ENCODE measurements around the gene LIN7A. TPM values are rescaled to one million over a fixed set of nuclear protein-coding genes. Genes with fewer than 3 reads are reported as not detected.

Gene LIN7A
- total RNA-seq, 5 donors from 2014 or later (not counting 1 experiment from before 2014, with no cell fraction given) = 0.03 to 0.12 TPM; not detected in 3

GRCh38 chr12:80909370-80909769 is 28.4 kb downstream of the LIN7A start:
- H3K4me1 Mint-ChIP-seq = no peaks in the 10 kb centered on the region
- no peaks in the 10 kb centered on the region for H3K4me1 ChIP-seq (ENCODE audit: control insufficient read depth in 1 of 2, extremely low read depth in 1 of 2, insufficient read depth in 2 of 2, low read length in 2 of 2)
- H3K9me3 Mint-ChIP-seq = peaks cover 0 to 3% (median 3%) of the 10 kb centered on the region in 3 donors
- H3K9me3 ChIP-seq = no peaks in the 10 kb centered on the region
- no peak overlapping the region for H3K27ac Mint-ChIP-seq
- DNase-seq = no peak
- no peak for ATAC-seq (replicated peaks in 1 of 4)
- CTCF ChIA-PET = no interaction called here
- no peak overlapping the region for H3K4me3 Mint-ChIP-seq
- WGBS (ENCODE audit: insufficient coverage) = 90% methylated on average over 2 of the region's 6 CpGs
- no peaks in the 10 kb centered on the region for H3K27me3 ChIP-seq (replicated peaks in 1 of 2; ENCODE audit: control insufficient read depth in 2 of 2, extremely low read depth in 1 of 2, insufficient read depth in 2 of 2, low read length in 1 of 2)
- POLR2A ChIA-PET = no interaction called here
- H3K36me3 Mint-ChIP-seq = no peaks in the 10 kb centered on the region
- no peaks in the 10 kb centered on the region for H3K27me3 Mint-ChIP-seq
- H3K4me3 ChIP-seq (ENCODE audit: control insufficient read depth in 1 of 2, extremely low read depth in 1 of 2, low read length in 1 of 2) = no peak overlapping the region
- no peaks in the 10 kb centered on the region for H3K36me3 ChIP-seq (ENCODE audit: control insufficient read depth in 2 of 2, extremely low read depth in 1 of 2, insufficient read depth in 1 of 2, low read length in 1 of 2)
- no peak overlapping the region for H3K27ac ChIP-seq (ENCODE audit: low read length)

DNA sequence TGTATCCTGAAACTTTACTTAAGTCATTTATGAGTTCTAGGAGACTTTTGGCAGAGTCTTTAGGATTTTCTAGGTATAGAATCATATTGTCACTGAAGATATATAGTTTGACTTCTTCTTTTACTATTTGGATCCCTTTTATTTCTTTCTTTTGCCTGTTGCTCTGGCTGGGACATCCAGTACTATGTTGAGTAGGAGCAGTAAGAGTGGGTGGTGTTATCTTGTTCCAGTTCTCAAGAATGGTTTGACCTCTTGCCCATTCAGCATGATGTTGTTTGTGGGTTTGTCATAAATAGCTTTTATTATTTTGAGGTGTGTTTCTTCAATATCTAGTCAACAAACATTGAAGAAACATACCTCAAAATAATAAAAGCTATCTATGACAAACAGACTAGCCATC is 35.0 kb downstream of the LIN7A start:
- H3K9me3 ChIP-seq = no peaks in the 10 kb centered on the region
- Mint-ChIP-seq H3K9me3 (peaks cover 10 to 15% (median 13%) of the 10 kb centered on the region in 3 donors), H3K36me3 (no peaks in the 10 kb centered on the region), H3K27me3 (no peaks in the 10 kb centered on the region), H3K27ac (no peak overlapping the region), H3K4me1 (no peaks in the 10 kb centered on the region), H3K4me3 (no peak overlapping the region)
- no peak overlapping the region for H3K4me3 ChIP-seq (ENCODE audit: control insufficient read depth in 1 of 2, extremely low read depth in 1 of 2, low read length in 1 of 2)
- H3K27me3 ChIP-seq (replicated peaks in 1 of 2; ENCODE audit: control insufficient read depth in 2 of 2, extremely low read depth in 1 of 2, insufficient read depth in 2 of 2, low read length in 1 of 2) = no peaks in the 10 kb centered on the region
- CTCF ChIA-PET = no interaction called here
- H3K4me1 ChIP-seq (ENCODE audit: control insufficient read depth in 1 of 2, extremely low read depth in 1 of 2, insufficient read depth in 2 of 2, low read length in 2 of 2) = no peaks in the 10 kb centered on the region
- DNase-seq = no peak
- no peak for ATAC-seq (replicated peaks in 1 of 4)
- no peaks in the 10 kb centered on the region for H3K36me3 ChIP-seq (ENCODE audit: control insufficient read depth in 2 of 2, extremely low read depth in 1 of 2, insufficient read depth in 1 of 2, low read length in 1 of 2)
- no peak overlapping the region for H3K27ac ChIP-seq (ENCODE audit: low read length)
- POLR2A ChIA-PET = no interaction called here

DNA sequence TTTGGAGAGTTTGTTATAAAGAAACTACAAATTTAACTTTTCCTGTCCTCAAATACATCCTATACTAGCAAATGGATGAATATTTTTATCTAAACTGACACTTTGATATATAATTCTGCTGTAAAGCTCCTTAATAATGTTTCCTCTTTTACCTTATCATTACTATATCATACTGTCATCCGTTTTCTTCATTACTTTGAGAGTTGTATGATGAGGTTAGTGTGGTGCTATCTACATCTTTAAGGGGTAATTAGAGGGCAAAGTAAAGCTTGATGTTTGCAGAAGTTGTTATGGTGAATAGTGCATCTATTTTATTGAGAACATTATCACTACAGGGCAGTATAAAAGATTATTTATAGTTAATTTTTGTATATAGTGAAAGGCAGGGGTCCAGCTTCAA is 36.1 kb downstream of the LIN7A start:
- CTCF ChIA-PET = no interaction called here
- Histone ChIP-seq H3K4me3 (ENCODE audit: control insufficient read depth in 1 of 2, extremely low read depth in 1 of 2, low read length in 1 of 2) (no peak overlapping the region), H3K4me1 (ENCODE audit: control insufficient read depth in 1 of 2, extremely low read depth in 1 of 2, insufficient read depth in 2 of 2, low read length in 2 of 2) (no peaks in the 10 kb centered on the region), H3K9me3 (no peaks in the 10 kb centered on the region), H3K27ac (ENCODE audit: low read length) (no peak overlapping the region), H3K36me3 (ENCODE audit: control insufficient read depth in 2 of 2, extremely low read depth in 1 of 2, insufficient read depth in 1 of 2, low read length in 1 of 2) (no peaks in the 10 kb centered on the region), H3K27me3 (replicated peaks in 1 of 2; ENCODE audit: control insufficient read depth in 2 of 2, extremely low read depth in 1 of 2, insufficient read depth in 2 of 2, low read length in 1 of 2) (no peaks in the 10 kb centered on the region)
- Mint-ChIP-seq H3K9me3 (peaks cover 10 to 15% (median 13%) of the 10 kb centered on the region in 3 donors), H3K4me3 (no peak overlapping the region), H3K36me3 (no peaks in the 10 kb centered on the region), H3K27ac (no peak overlapping the region), H3K27me3 (no peaks in the 10 kb centered on the region), H3K4me1 (no peaks in the 10 kb centered on the region)
- ATAC-seq (replicated peaks in 1 of 4) (no peak), DNase-seq (no peak)
- WGBS (ENCODE audit: insufficient coverage) = no CpG with 5 or more reads among the region's 1 CpG
- POLR2A ChIA-PET = interaction anchor here in 1 of 2 donors (0.5 kb wide), 1 partner anchor 88 kb away, joined by 3 read pairs; no protein-coding TSS in a partner anchor

DNA sequence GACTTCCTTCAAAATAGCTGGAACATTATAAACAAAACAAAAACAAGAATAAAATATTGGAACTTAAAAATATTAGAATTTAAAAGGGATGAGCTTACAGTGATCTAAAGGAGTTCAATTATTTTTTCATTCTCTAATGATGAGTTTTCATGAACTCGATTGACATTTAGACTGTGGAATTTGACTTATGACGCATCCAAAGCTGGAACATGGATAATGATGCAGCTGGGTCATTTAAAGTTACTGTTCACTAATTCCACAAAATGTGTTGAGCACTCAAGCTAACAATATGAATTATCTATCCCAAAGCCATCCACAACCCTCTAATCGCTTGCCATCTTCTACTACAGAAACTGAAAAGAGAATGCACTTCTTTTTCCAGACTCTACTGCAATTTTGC is 42.5 kb downstream of the LIN7A start:
- Mint-ChIP-seq H3K27me3 (no peaks in the 10 kb centered on the region), H3K27ac (no peak overlapping the region), H3K9me3 (peaks cover 3 to 13% (median 7%) of the 10 kb centered on the region in 3 donors), H3K4me3 (no peak overlapping the region), H3K4me1 (no peaks in the 10 kb centered on the region), H3K36me3 (no peaks in the 10 kb centered on the region)
- Histone ChIP-seq H3K27ac (ENCODE audit: low read length) (no peak overlapping the region), H3K27me3 (replicated peaks in 1 of 2; ENCODE audit: control insufficient read depth in 2 of 2, extremely low read depth in 1 of 2, insufficient read depth in 2 of 2, low read length in 1 of 2) (no peaks in the 10 kb centered on the region), H3K9me3 (no peaks in the 10 kb centered on the region), H3K4me1 (ENCODE audit: control insufficient read depth in 1 of 2, extremely low read depth in 1 of 2, insufficient read depth in 2 of 2, low read length in 2 of 2) (no peaks in the 10 kb centered on the region), H3K4me3 (ENCODE audit: control insufficient read depth in 1 of 2, extremely low read depth in 1 of 2, low read length in 1 of 2) (no peak overlapping the region), H3K36me3 (ENCODE audit: control insufficient read depth in 2 of 2, extremely low read depth in 1 of 2, insufficient read depth in 1 of 2, low read length in 1 of 2) (no peaks in the 10 kb centered on the region)
- DNase-seq (no peak), ATAC-seq (replicated peaks in 1 of 4) (no peak)
- CTCF ChIA-PET = no interaction called here
- no CpG with 5 or more reads among the region's 3 CpGs for WGBS (ENCODE audit: insufficient coverage)
- POLR2A ChIA-PET = no interaction called here

DNA sequence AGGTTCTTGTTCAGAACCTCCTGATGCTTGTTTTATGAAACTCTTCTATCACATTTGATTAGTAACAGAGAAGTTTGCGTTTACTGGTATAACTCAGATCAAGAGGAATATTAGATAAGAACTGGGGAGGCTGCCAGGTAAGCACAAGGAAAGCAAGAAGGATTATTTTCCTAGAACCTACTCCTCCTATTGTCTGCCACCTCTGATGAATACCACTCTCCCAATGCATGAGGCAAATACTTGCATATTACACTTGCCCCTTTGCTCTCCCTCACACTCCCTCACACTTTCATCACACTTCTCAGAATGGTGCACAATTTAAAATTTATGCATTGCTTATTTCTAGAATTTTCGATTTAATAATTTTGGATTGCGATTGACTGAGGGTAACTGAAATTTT is 43.6 kb downstream of the LIN7A start:
- ChIA-PET CTCF (no interaction called here), POLR2A (no interaction called here)

DNA sequence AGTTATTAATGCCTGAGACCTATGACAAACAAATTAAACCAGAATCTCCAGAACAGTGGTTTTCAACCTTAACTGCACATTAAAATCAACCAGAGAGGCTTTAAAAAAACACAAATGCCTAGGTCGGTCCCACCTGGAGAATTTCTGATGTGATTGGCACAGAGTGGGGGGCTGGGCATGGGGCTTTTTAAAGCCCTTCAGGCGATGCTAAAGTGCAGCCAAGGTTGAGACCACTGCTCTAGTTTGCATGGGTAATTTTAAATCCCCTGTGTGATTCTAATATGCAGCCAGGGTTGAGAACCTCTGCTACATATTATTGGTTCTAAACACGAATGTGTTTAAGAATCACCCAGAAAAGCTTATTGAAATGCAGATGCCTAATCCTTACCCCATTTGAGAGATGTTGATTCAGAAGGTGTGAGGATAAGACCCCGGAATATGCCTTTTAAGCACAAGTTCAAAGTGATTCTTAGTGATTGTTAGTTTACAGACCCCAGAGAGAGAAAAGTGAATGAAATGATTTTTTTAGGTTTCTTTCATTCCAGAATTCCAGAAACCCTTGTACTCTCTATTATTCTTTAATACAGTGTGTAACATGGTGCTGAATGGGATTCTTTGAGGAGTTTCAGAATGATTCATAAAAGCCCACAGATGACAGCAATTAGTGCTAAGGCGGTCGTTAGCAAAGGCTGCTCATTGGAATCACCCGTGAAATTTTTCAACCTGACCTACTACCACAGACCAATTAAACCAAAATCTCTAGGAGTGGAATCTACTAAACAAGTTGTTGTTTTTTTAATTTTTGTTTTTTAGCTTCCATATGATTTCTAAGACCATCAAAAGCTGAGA is 44.9 kb downstream of the LIN7A start:
- no peaks in the 10 kb centered on the region for H3K27me3 Mint-ChIP-seq
- H3K9me3 Mint-ChIP-seq = peaks cover 4 to 6% (median 4%) of the 10 kb centered on the region in 3 donors
- no peaks in the 10 kb centered on the region for H3K4me1 Mint-ChIP-seq
- DNase-seq = no peak
- Histone ChIP-seq H3K27ac (ENCODE audit: low read length) (no peak overlapping the region), H3K4me1 (ENCODE audit: control insufficient read depth in 1 of 2, extremely low read depth in 1 of 2, insufficient read depth in 2 of 2, low read length in 2 of 2) (no peaks in the 10 kb centered on the region), H3K4me3 (ENCODE audit: control insufficient read depth in 1 of 2, extremely low read depth in 1 of 2, low read length in 1 of 2) (no peak overlapping the region), H3K9me3 (no peaks in the 10 kb centered on the region), H3K27me3 (replicated peaks in 1 of 2; ENCODE audit: control insufficient read depth in 2 of 2, extremely low read depth in 1 of 2, insufficient read depth in 2 of 2, low read length in 1 of 2) (no peaks in the 10 kb centered on the region), H3K36me3 (ENCODE audit: control insufficient read depth in 2 of 2, extremely low read depth in 1 of 2, insufficient read depth in 1 of 2, low read length in 1 of 2) (no peaks in the 10 kb centered on the region)
- H3K36me3 Mint-ChIP-seq = no peaks in the 10 kb centered on the region
- no peak for ATAC-seq (replicated peaks in 1 of 4)
- ChIA-PET POLR2A (no interaction called here), CTCF (no interaction called here)
- H3K4me3 Mint-ChIP-seq = no peak overlapping the region
- no peak overlapping the region for H3K27ac Mint-ChIP-seq
- no CpG with 5 or more reads among the region's 7 CpGs for WGBS (ENCODE audit: insufficient coverage)

More for the DNA sequence above, 43.6 kb downstream of the LIN7A start:
- Histone ChIP-seq H3K27ac (ENCODE audit: low read length) (no peak overlapping the region), H3K27me3 (replicated peaks in 1 of 2; ENCODE audit: control insufficient read depth in 2 of 2, extremely low read depth in 1 of 2, insufficient read depth in 2 of 2, low read length in 1 of 2) (no peaks in the 10 kb centered on the region), H3K4me1 (ENCODE audit: control insufficient read depth in 1 of 2, extremely low read depth in 1 of 2, insufficient read depth in 2 of 2, low read length in 2 of 2) (no peaks in the 10 kb centered on the region), H3K9me3 (no peaks in the 10 kb centered on the region), H3K4me3 (ENCODE audit: control insufficient read depth in 1 of 2, extremely low read depth in 1 of 2, low read length in 1 of 2) (no peak overlapping the region), H3K36me3 (ENCODE audit: control insufficient read depth in 2 of 2, extremely low read depth in 1 of 2, insufficient read depth in 1 of 2, low read length in 1 of 2) (no peaks in the 10 kb centered on the region)
- WGBS (ENCODE audit: insufficient coverage) = 93% methylated on average over 2 of the region's 3 CpGs
- ATAC-seq (replicated peaks in 1 of 4) = no peak
- H3K36me3 Mint-ChIP-seq = no peaks in the 10 kb centered on the region
- H3K27me3 Mint-ChIP-seq = no peaks in the 10 kb centered on the region
- no peak overlapping the region for H3K4me3 Mint-ChIP-seq
- no peak overlapping the region for H3K27ac Mint-ChIP-seq
- H3K4me1 Mint-ChIP-seq = no peaks in the 10 kb centered on the region
- H3K9me3 Mint-ChIP-seq = peaks cover 4 to 9% (median 4%) of the 10 kb centered on the region in 3 donors
- DNase-seq = no peak
